Mesodermal cell (in vitro differentiated cells): ENCODE data around the gene SEC61A1.

ENCODE experiments used
- H3K27ac ChIP-seq: 2 replicates; pipeline ENCODE4 v1.7.0; 2013; ENCODE audit warnings: mild to moderate bottlenecking, low read depth, low read length, moderate library complexity; ENCODE audit not compliant: severe bottlenecking
- H3K36me3 ChIP-seq: 2 replicates; pipeline ENCODE4 v1.7.1; 2013; ENCODE audit warnings: mild to moderate bottlenecking, low read length, moderate library complexity; ENCODE audit not compliant: control insufficient read depth, insufficient read depth
- H3K4me1 ChIP-seq: one replicate; pipeline ENCODE4 v1.7.1; 2013; ENCODE audit warnings: mild to moderate bottlenecking, low read length; ENCODE audit not compliant: insufficient read depth, control insufficient read depth, poor library complexity, severe bottlenecking
- H3K4me3 ChIP-seq: 2 replicates; pipeline ENCODE4 v1.7.0; 2013; ENCODE audit warnings: low read length, control low read depth, mild to moderate bottlenecking; ENCODE audit not compliant: insufficient read depth, poor library complexity, severe bottlenecking; ENCODE audit errors: extremely low read depth
- H3K9me3 ChIP-seq: 2 replicates; pipeline ENCODE4 v1.7.1; 2013; ENCODE audit warnings: mild to moderate bottlenecking, low read length, moderate library complexity; ENCODE audit not compliant: control insufficient read depth
- WGBS, 2 experiments: methylation state at CpG; one replicate each; pipeline ENCODE4 v1.1.5; 2013; ENCODE audit warnings: missing lambda C conversion rate in 2 of 2; ENCODE audit not compliant: insufficient coverage in 2 of 2; 5-methylcytosine and 5-hydroxymethylcytosine counted together

Gene SEC61A1

DNA sequence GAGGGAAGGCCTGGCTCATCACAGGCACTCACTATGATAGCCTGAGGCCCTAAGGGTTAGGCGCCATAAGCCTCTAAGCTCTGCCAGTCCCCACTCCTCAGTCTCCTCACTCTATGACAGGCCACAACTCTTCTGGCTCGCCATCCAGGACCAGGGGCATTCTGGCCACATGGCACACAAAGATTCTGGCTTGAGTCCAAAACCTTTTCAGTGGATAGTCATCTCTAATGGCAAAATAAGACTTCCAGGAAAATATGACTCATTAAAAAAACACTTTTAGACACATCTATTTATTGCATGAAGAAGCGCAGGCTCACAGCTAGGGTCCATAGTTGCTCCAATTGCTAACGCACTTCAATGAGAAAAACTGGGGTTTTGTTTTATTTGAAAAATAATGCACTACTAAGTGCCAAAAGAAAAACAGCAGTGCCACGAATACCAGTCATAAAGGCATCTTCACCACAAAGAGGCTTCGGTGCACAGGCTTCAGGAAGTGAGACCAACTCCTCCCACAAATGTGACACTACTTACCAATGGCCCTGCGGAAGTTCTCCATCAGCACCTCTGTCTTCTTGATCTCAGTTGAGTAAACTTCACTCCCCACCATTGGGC lies 60.2 kb downstream of the SEC61A1 start:
- Histone ChIP-seq H3K9me3 (no peaks in the 10 kb centered on the region), H3K27ac (no peak overlapping the region), H3K4me3 (no peak overlapping the region), H3K4me1 (no peaks in the 10 kb centered on the region), H3K36me3 (peaks cover 74% of the 10 kb centered on the region)
- WGBS, 2 experiments = 92 to 94% methylated on average over 3 to 5 of the region's 7 CpGs

- no peak overlapping the region for H3K27ac ChIP-seq
- H3K9me3 ChIP-seq = no peaks in the 10 kb centered on the region
- H3K36me3 ChIP-seq = peaks cover 72% of the 10 kb centered on the region
- H3K4me3 ChIP-seq = no peak overlapping the region
- WGBS, 2 experiments = 92 to 93% methylated on average over 8 to 9 of the region's 9 CpGs
- H3K4me1 ChIP-seq = no peaks in the 10 kb centered on the region
Observed at GRCh38 chr3:128113817-128114794, 61.9 kb downstream of the SEC61A1 start.
